ENCODE data around the gene GNB3.

The GNB3 gene

GRCh38 chr12:6868211-6869048 is 27.7 kb downstream of the GNB3 start:
- TF ChIP-seq GATA2 (IDR thresholded peaks at IDR 0.05; ENCODE audit: low read depth, low read length) (no peak), GATA3 (IDR thresholded peaks at IDR 0.05; ENCODE audit: low read depth, low read length) (no peak)

GRCh38 chr12:6869049-6870021 is 28.6 kb downstream of the GNB3 start:
- TF ChIP-seq GATA3 (IDR thresholded peaks at IDR 0.05; ENCODE audit: low read depth, low read length) (no peak), GATA2 (IDR thresholded peaks at IDR 0.05; ENCODE audit: low read depth, low read length) (no peak)

- TF ChIP-seq GATA3 (IDR thresholded peaks at IDR 0.05; ENCODE audit: low read depth, low read length) (no peak), GATA2 (IDR thresholded peaks at IDR 0.05; ENCODE audit: low read depth, low read length) (no peak)
Observed at GRCh38 chr12:6871052-6871957, 30.6 kb downstream of the GNB3 start.

- TF ChIP-seq GATA2 (IDR thresholded peaks at IDR 0.05; ENCODE audit: low read depth, low read length) (no peak), GATA3 (IDR thresholded peaks at IDR 0.05; ENCODE audit: low read depth, low read length) (no peak)
Observed at GRCh38 chr12:6872073-6873048, 31.6 kb downstream of the GNB3 start.

GRCh38 chr12:6873094-6874014 is 32.6 kb downstream of the GNB3 start, which contains the start of gene SPSB2:
Gene SPSB2, minus strand, starts transcription at chr12:6873303. Its CDS starts 402 bp downstream, at chr12:6872901.
- TF ChIP-seq GATA2 (IDR thresholded peaks at IDR 0.05; ENCODE audit: low read depth, low read length) (no peak), GATA3 (IDR thresholded peaks at IDR 0.05; ENCODE audit: low read depth, low read length) (no peak)

- TF ChIP-seq GATA3 (IDR thresholded peaks at IDR 0.05; ENCODE audit: low read depth, low read length): no peak
- no peak for TF ChIP-seq GATA2 (IDR thresholded peaks at IDR 0.05; ENCODE audit: low read depth, low read length)
Observed at GRCh38 chr12:6883252-6883651, 42.5 kb downstream of the GNB3 start.

GRCh38 chr12:6883683-6884082 is 43.0 kb downstream of the GNB3 start:
- TF ChIP-seq GATA3 (IDR thresholded peaks at IDR 0.05; ENCODE audit: low read depth, low read length): no peak
- no peak for TF ChIP-seq GATA2 (IDR thresholded peaks at IDR 0.05; ENCODE audit: low read depth, low read length)

- TF ChIP-seq GATA3 (IDR thresholded peaks at IDR 0.05; ENCODE audit: low read depth, low read length) (no peak), GATA2 (IDR thresholded peaks at IDR 0.05; ENCODE audit: low read depth, low read length) (peak; percentile 39; the same call in 1 of the 2 replicates)
Observed at GRCh38 chr12:6884539-6884938, 43.8 kb downstream of the GNB3 start.

GRCh38 chr12:6887460-6887859 is 46.7 kb downstream of the GNB3 start:
- no peak for TF ChIP-seq GATA2 (IDR thresholded peaks at IDR 0.05; ENCODE audit: low read depth, low read length)

GRCh38 chr12:6888360-6888759 is 47.6 kb downstream of the GNB3 start:
- TF ChIP-seq GATA3 (IDR thresholded peaks at IDR 0.05; ENCODE audit: low read depth, low read length) (no peak), GATA2 (IDR thresholded peaks at IDR 0.05; ENCODE audit: low read depth, low read length) (no peak)

- TF ChIP-seq GATA2 (IDR thresholded peaks at IDR 0.05; ENCODE audit: low read depth, low read length) (no peak), GATA3 (IDR thresholded peaks at IDR 0.05; ENCODE audit: low read depth, low read length) (no peak)
Observed at GRCh38 chr12:6890789-6891645, 50.3 kb downstream of the GNB3 start.
